HG02885 (cell line): ENCODE measurements around the gene NEK6.
"Not testable (repeated sequence)": the region's sequence is repeated elsewhere in the genome, so short reads cannot be mapped to it uniquely, and the experiment has no call there.

Experiments used
- ATAC-seq: cut with Tn5 transposase; IDR thresholded peaks from one replicate; pipeline ENCODE4 v1.9.1; 2021; ENCODE audit warnings: mild to moderate bottlenecking; ENCODE audit not compliant: unreplicated experiment, poor library complexity

Gene NEK6

GRCh38 chr9:124222918-124223720 is 34.6 kb upstream of the NEK6 start:
- no peak for ATAC-seq

- ATAC-seq = no peak
Observed at GRCh38 chr9:124225945-124226344, 31.8 kb upstream of the NEK6 start.

- ATAC-seq = no peak
Observed at GRCh38 chr9:124228516-124228915, 29.2 kb upstream of the NEK6 start.

- no peak for ATAC-seq
Observed at GRCh38 chr9:124231095-124231737, 26.5 kb upstream of the NEK6 start.

GRCh38 chr9:124238546-124239140 is 19.1 kb upstream of the NEK6 start:
- ATAC-seq = no peak

- ATAC-seq = peak; percentile 81
Observed at GRCh38 chr9:124239249-124240073, 18.3 kb upstream of the NEK6 start.

GRCh38 chr9:124242331-124243194 is 15.2 kb upstream of the NEK6 start:
- no peak for ATAC-seq

- not testable (repeated sequence) for ATAC-seq
Observed at GRCh38 chr9:124247393-124247792, 10.4 kb upstream of the NEK6 start.

GRCh38 chr9:124248066-124248465 is 9.7 kb upstream of the NEK6 start:
- ATAC-seq = no peak

GRCh38 chr9:124248960-124249359 is 8.8 kb upstream of the NEK6 start:
- no peak for ATAC-seq

- no peak for ATAC-seq
Observed at GRCh38 chr9:124251204-124251603, 6.5 kb upstream of the NEK6 start.

- no peak for ATAC-seq
Observed at GRCh38 chr9:124251605-124252378, 6.0 kb upstream of the NEK6 start.

GRCh38 chr9:124252878-124253277 is 4.9 kb upstream of the NEK6 start:
- not testable (repeated sequence) for ATAC-seq

- ATAC-seq = peak; percentile 69
Observed at GRCh38 chr9:124254261-124254682, 3.5 kb upstream of the NEK6 start.

GRCh38 chr9:124255222-124255621 is 2.5 kb upstream of the NEK6 start:
- no peak for ATAC-seq

GRCh38 chr9:124256517-124257069 is 1.2 kb upstream of the NEK6 start:
- ATAC-seq = no peak

GRCh38 chr9:124257070-124257843 is 492 bp upstream of the NEK6 start:
- ATAC-seq = peak; percentile 6

- peak; percentile 3 for ATAC-seq
Observed at GRCh38 chr9:124258607-124259157, 933 bp downstream of the NEK6 start.
